Pulmonary artery endothelial cell (primary cell): Measurements from ENCODE around the gene CRIP2. TPM values are rescaled to one million over a fixed set of nuclear protein-coding genes. Genes with fewer than 3 reads are reported as not detected.

Source experiments
- DNase-seq: peaks from one replicate; pipeline ENCODE4 v3.0.0-alpha.2; 2011; ENCODE audit warnings: low read depth, low spot score
- total RNA-seq: library from RNA; depleted of rRNA; stranded (reverse); fragments of >200 nt; gene quantifications from 2 replicates; pipeline ENCODE4 v1.2.3, GENCODE V29; 2014

Gene CRIP2
- total RNA-seq, 1 donor from 2014 or later: 183 TPM

DNA sequence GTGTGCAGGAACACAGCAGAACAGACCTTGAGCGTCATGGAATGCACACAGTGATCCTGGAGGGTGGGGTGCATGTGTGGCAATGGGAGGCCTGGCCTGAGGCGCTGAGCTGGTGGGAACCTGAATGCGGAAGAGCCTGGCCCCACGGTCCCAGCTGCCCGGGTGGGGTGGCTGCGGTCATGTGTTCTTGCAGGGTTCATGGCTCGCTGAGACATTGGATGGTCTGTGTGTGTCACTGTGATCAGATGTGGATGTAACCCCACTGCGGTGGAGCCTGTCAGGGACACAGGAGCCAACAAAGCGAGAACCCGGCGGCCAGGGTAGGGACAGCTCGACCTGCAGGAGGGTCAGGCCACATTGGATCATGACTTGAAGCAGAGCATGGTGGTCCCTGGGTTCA lies 31.8 kb upstream of the CRIP2 start:
- no peak for DNase-seq

GRCh38 chr14:105444859-105445258 lies 29.8 kb upstream of the CRIP2 start:
- no peak for DNase-seq

DNA sequence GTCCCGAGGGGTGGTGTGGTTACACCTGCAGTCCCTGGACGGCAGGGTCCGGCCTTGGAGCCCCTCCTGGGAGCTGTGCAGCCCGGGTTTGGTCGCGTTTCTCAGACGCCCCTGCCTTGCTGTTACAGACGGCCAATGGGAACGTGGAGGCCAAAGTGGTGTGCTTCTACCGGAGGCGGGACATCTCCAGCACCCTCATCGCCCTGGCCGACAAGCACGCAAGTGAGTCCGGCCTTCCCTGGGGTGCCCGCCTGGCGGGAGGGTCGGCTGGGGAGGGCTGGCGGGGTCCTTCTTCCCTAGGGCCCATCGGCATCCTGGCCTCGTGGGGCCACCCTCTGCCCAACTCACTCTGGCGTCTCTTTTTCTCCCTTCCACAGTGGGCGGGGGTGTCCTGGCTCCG lies 29.3 kb upstream of the CRIP2 start:
- no peak for DNase-seq

GRCh38 chr14:105445901-105446845 lies 28.4 kb upstream of the CRIP2 start:
- DNase-seq: no peak

GRCh38 chr14:105446971-105447370 lies 27.6 kb upstream of the CRIP2 start:
- no peak for DNase-seq

GRCh38 chr14:105447651-105448640 lies 26.7 kb upstream of the CRIP2 start:
- no peak for DNase-seq

DNA sequence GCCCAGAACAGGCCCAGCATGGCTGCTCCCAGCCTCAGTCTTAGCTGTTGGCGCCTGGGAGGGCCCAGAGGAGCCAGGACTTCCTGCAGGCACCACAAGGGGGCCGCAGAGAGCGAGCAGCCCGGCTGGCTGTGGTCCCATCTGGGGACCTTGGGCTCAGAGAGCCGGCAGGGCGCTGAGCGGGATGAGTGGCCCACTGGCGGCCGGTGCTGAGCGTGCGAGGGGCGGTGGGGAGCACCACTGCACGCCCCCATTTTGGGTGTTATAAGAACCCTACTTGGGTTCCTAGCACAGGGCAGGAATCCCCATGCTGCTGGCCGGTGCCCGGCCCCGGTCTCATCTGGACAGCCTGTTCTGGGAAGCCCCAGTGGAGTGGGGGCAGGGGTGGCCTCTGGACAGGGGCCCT lies 25.9 kb upstream of the CRIP2 start:
- DNase-seq: no peak

DNA sequence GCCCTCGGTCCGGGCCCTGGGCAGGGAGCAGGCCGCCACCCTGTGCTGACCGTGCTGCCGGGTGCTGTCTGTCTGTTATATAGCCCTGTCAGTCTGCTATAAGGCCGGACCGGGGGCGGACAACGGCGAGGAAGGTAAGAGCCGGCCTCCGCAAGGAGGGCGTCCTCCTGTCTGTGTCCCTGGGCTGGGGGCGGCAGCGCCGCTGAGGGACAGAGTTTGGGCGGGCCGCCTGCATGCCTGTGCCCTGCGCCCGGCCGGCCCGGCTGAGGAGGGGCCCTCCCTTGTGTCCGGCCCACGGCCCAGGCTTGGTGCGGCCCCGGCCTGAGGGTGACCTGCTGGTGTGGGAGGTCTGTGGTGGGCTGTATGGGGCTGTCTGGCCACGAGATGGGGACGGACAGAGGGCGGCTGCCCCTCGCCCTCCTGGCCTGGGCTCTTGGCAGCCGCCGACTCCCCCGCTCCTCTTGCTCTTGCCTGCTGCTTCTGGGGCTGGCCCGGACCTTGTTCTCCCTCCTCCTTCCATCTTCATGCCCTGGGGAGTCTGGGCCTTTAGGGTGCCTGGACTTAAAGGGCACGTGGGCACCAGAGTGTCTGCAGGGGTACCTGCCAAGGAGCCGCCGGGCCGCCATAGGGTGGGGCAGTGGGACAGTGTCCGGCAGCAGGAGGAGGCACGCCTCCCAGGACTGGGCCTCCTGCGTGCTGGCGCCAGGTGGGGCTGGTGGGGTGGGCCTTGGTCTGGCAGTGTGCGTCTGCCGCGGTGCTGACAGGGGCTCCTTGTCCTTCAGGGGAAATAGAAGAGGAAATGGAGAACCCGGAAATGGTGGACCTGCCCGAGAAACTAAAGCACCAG lies 25.1 kb upstream of the CRIP2 start:
- no peak for DNase-seq

- no peak for DNase-seq
Measured at GRCh38 chr14:105450123-105450505, 24.5 kb upstream of the CRIP2 start.

DNA sequence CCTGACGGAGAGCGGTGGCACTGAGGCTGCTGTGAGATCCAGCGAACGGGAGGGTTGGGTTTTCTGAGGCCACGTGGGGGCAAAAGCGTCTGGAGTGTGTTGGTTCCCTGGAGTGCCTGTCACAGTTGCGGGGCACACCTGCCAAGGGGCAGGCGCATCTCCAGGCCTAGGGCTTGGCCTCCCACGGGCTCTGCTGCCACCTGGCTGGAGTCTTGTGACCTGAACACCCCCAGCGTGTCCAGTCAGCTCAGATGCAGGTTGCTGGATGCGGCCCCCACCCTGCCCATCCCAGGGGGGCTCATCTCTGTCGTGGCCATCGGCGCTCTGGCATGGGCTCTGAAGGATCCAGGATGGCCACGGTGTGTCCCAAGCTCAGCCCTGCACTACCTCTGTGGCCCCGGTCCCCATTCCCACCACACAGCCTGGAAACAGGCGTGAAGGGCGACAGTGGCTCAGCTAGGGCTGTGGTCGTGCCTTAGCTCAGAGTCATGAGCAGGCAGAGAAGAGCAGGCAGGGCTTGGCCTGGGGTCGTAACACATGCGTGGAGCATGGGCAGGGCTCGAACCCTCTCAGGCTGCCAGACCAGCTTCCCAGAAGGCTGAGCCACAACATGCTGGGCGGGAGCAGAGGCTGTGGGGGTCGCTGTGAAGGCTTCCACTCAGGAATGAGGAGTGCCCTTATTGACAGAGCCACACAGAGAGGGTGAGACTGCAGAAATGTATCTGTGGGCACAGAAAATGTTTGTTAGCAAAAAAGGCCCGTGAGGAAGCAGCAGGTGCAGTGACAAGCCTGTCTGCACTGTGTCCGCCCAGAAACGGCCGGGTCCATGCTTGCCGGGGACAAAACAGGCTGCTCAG lies 23.5 kb upstream of the CRIP2 start:
- DNase-seq: no peak

DNA sequence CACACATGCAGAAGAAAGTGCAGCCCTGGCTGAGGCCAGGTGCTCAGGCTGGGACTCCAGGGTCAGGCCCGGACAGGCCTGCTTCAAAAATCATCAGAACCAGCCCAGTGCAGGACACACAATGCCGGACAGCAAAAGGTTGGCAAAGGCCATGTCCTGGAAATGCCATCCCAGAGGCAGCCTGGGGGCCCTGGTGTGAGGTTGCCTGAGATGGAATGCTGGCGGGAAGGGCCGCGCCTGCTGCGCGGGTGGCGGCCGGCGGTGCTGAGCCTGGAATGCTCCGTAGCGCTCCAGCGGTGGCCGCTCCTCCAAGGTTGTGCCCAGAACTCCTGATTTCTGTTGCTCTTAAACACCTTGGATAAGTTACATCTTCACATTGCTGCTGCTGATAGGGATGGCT lies 21.7 kb upstream of the CRIP2 start:
- DNase-seq: no peak

- no peak for DNase-seq
Measured at GRCh38 chr14:105453847-105454246, 20.8 kb upstream of the CRIP2 start.

GRCh38 chr14:105455086-105455640 lies 19.5 kb upstream of the CRIP2 start:
- no peak for DNase-seq

GRCh38 chr14:105455766-105456660 lies 18.6 kb upstream of the CRIP2 start:
- DNase-seq: no peak

- DNase-seq: no peak
Measured at GRCh38 chr14:105456736-105457617, 17.6 kb upstream of the CRIP2 start.

- no peak for DNase-seq
Measured at GRCh38 chr14:105458010-105458409, 16.6 kb upstream of the CRIP2 start.

DNA sequence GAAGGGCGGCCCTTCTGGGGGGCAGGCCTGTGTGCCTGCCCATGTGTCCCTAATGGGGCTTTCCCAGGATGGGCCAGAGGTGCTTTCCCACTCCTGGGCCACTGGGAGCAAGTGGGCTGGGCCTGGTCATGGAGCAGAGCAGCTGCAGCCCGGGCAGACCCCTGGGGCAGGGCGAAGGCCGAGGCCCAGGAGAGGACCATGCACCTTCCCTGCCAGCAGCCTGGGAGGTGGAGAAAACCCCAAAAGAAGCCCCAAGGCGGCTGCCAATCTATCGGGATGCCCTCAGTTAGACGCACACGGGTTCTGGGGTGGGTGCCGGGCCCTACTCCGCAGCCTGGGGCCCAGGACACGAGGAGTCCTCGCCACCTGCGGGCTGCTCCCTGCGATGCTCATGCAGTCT lies 16.1 kb upstream of the CRIP2 start:
- no peak for DNase-seq

DNA sequence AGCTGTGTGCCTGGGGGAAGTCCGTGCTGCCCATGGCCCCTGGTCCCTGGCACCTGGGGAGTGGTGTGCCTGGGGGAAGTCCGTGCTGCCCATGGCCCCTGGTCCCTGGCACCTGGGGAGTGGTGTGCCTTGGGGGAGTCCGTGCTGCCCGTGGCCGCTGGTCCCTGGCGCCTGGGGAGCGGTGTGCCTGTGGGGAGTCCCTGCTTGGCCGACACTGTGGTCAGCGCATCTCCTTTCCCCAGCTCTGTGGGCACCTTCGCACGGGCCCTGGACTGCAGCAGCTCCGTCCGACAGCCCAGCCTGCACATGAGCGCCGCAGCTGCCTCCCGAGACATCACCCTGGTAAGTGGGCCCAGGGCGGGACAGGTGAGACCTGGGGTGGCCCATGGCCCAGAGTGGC lies 14.5 kb upstream of the CRIP2 start:
- no peak for DNase-seq
